ENCODE data around the gene MAPK8.

GRCh38 chr10:48358838-48359237 lies 52.4 kb downstream of the MAPK8 start:
- no peak for TF ChIP-seq YY1 (IDR thresholded peaks at IDR 0.05; ENCODE audit: insufficient read depth, insufficient read length)
- TF ChIP-seq ZNF274 (IDR thresholded peaks at IDR 0.05; ENCODE audit: low read depth, low read length), result no peak
- TF ChIP-seq SUZ12 (IDR thresholded peaks at IDR 0.05; ENCODE audit: extremely low read depth, insufficient read depth, insufficient read length), result no peak
